GM12878 (cell line): ENCODE measurements around the gene RAB31.
A peak's percentile ranks its signal among the peaks of the same experiment; 100 is the strongest.

Experiments
- ASH2L ChIP-seq: fragments of 300-600, 200-600 bp; sonication (generic); IDR thresholded peaks from 2 replicates; pipeline ENCODE4 v1.6.1; 2017; ENCODE audit warnings: low read depth, mild to moderate bottlenecking, borderline replicate concordance
- BRCA1 ChIP-seq: IDR thresholded peaks from 2 replicates; pipeline ENCODE4 v1.6.1; 2011; ENCODE audit warnings: low read depth, low read length, improper control_type of control experiment
- CBX5 ChIP-seq: sonication (generic); IDR thresholded peaks from 2 replicates; pipeline ENCODE4 v1.6.1; 2016; ENCODE audit warnings: low read depth, moderate library complexity, mild to moderate bottlenecking, inconsistent platforms
- CTCF ChIP-seq, 3 experiments: IDR thresholded peaks in 2 of 3; conservative IDR thresholded peaks in 1 of 3; 2 replicates each; pipeline ENCODE4 v1.5.1; 2011; ENCODE audit warnings: low read depth in 3 of 3, low read length in 3 of 3, mild to moderate bottlenecking in 3 of 3, control low read depth in 2 of 3, moderate library complexity in 2 of 3, inconsistent platforms in 1 of 3, mixed read lengths in 1 of 3; ENCODE audit not compliant: control insufficient read depth in 2 of 3, insufficient read depth in 1 of 3; ENCODE audit errors: extremely low read depth in 1 of 3
- GABPA ChIP-seq: IDR thresholded peaks from 2 replicates; pipeline ENCODE4 v1.6.1; 2014; ENCODE audit warnings: antibody characterized with exemption, low read depth, mild to moderate bottlenecking, inconsistent platforms
- LARP7 ChIP-seq: fragments of 450-650 bp; IDR thresholded peaks from 2 replicates; pipeline ENCODE4 v1.6.1; 2017; ENCODE audit warnings: mild to moderate bottlenecking
- MEF2A ChIP-seq: IDR thresholded peaks from 2 replicates; pipeline ENCODE4 v1.6.1; 2011; ENCODE audit warnings: low read depth, mild to moderate bottlenecking, low read length, moderate library complexity; ENCODE audit not compliant: insufficient read depth
- MYC ChIP-seq: IDR thresholded peaks from 2 replicates; pipeline ENCODE4 v1.6.1; 2011; ENCODE audit warnings: mild to moderate bottlenecking, low read length, moderate library complexity, inconsistent platforms; ENCODE audit not compliant: insufficient read depth, insufficient replicate concordance, insufficient read length, severe bottlenecking
- NFYA ChIP-seq: IDR thresholded peaks from 2 replicates; pipeline ENCODE4 v1.6.1; 2011; ENCODE audit warnings: low read depth, mild to moderate bottlenecking, low read length, improper control_type of control experiment, borderline replicate concordance
- POLR2A ChIP-seq: IDR thresholded peaks from 2 replicates; pipeline ENCODE4 v1.6.1; 2011; ENCODE audit warnings: low read depth, mild to moderate bottlenecking, low read length
- POLR2AphosphoS2 ChIP-seq: IDR thresholded peaks from 2 replicates; pipeline ENCODE4 v1.6.1; 2011; ENCODE audit warnings: low read depth, mild to moderate bottlenecking, low read length, improper control_type of control experiment, moderate library complexity
- POLR2AphosphoS5 ChIP-seq: IDR thresholded peaks from 2 replicates; pipeline ENCODE4 v1.6.1; 2011; ENCODE audit warnings: mild to moderate bottlenecking, low read length, inconsistent platforms
- ZSCAN29 ChIP-seq: fragments of 450-650 bp; IDR thresholded peaks from 2 replicates; pipeline ENCODE4 v1.6.1; 2017; ENCODE audit warnings: mild to moderate bottlenecking, moderate library complexity
- TF ChIP-seq, protein P1 (sequence below): IDR thresholded peaks from 2 replicates; pipeline ENCODE4 v1.6.1; 2011; ENCODE audit warnings: mild to moderate bottlenecking, low read depth, low read length, moderate library complexity; ENCODE audit not compliant: insufficient replicate concordance

GRCh38 chr18:9792565-9793245, 84.6 kb downstream of the RAB31 start:
- no peak for TF ChIP-seq POLR2A
- TF ChIP-seq CBX5, result no peak
- TF ChIP-seq NFYA, result no peak
- peak; percentile 40 to 62 (median 58) for TF ChIP-seq CTCF (IDR thresholded peaks at IDR 0.05 in 2 of 3, conservative IDR thresholded peaks at IDR 0.05 in 1 of 3; ENCODE audit: control insufficient read depth in 2 of 3, extremely low read depth in 1 of 3, insufficient read depth in 1 of 3, low read depth in 3 of 3, low read length in 3 of 3)
- no peak for TF ChIP-seq ASH2L
- TF ChIP-seq MYC, result no peak
- no peak for TF ChIP-seq LARP7
- TF ChIP-seq POLR2AphosphoS2, result no peak
- TF ChIP-seq POLR2AphosphoS5, result no peak
- no peak for TF ChIP-seq GABPA
- TF ChIP-seq, protein P1, sequence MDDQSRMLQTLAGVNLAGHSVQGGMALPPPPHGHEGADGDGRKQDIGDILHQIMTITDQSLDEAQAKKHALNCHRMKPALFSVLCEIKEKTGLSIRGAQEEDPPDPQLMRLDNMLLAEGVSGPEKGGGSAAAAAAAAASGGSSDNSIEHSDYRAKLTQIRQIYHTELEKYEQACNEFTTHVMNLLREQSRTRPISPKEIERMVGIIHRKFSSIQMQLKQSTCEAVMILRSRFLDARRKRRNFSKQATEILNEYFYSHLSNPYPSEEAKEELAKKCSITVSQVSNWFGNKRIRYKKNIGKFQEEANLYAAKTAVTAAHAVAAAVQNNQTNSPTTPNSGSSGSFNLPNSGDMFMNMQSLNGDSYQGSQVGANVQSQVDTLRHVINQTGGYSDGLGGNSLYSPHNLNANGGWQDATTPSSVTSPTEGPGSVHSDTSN, result no peak
- no peak for TF ChIP-seq MEF2A
- TF ChIP-seq BRCA1, result no peak
- no peak for TF ChIP-seq ZSCAN29
